ENCODE measurements around the gene FAM120AOS. TPM values are rescaled to one million over a fixed set of nuclear protein-coding genes. Genes with fewer than 3 reads are reported as not detected.

The FAM120AOS gene
- total RNA-seq, 4 donors from 2014 or later = 49.4 to 60.8 (median 54.1) TPM

GRCh38 chr9:93492327-93492726 lies 38.9 kb upstream of the FAM120AOS start:
- TF ChIP-seq POLR2A (IDR thresholded peaks at IDR 0.05) (no peak), EP300 (IDR thresholded peaks at IDR 0.05) (no peak), CTCF (IDR thresholded peaks at IDR 0.05) (no peak)
- Histone ChIP-seq H3K4me3 (no peak overlapping the region), H3K27ac (no peak overlapping the region), H3K4me1 (peaks cover 0 to 22% (median 4%) of the 10 kb centered on the region in 4 donors), H3K36me3 (peaks cover 0 to 35% (median 0%) of the 10 kb centered on the region in 3 donors), H3K27me3 (no peaks in the 10 kb centered on the region), H3K9me3 (no peaks in the 10 kb centered on the region)
- DNase-seq (ENCODE audit: low spot score in 2 of 2) = no peak
- WGBS, 2 donors = 43 to 55% methylated on average over 5 of the region's 5 CpGs

- H3K4me3 ChIP-seq = no peak overlapping the region
- no peaks in the 10 kb centered on the region for H3K9me3 ChIP-seq
- WGBS, 2 donors = 86 to 87% methylated on average over 3 of the region's 3 CpGs
- TF ChIP-seq POLR2A (IDR thresholded peaks at IDR 0.05) (no peak), EP300 (IDR thresholded peaks at IDR 0.05) (no peak), CTCF (IDR thresholded peaks at IDR 0.05) (no peak)
- H3K36me3 ChIP-seq = peaks cover 0 to 30% (median 0%) of the 10 kb centered on the region in 3 donors
- peaks cover 0 to 22% (median 4%) of the 10 kb centered on the region in 4 donors for H3K4me1 ChIP-seq
- no peak overlapping the region for H3K27ac ChIP-seq
- no peak for DNase-seq (ENCODE audit: low spot score in 2 of 2)
- no peaks in the 10 kb centered on the region for H3K27me3 ChIP-seq
Observed at GRCh38 chr9:93491593-93492232, 38.3 kb upstream of the FAM120AOS start.

- DNase-seq (ENCODE audit: low spot score in 2 of 2) = no peak
- no peak overlapping the region for H3K4me3 ChIP-seq
- H3K27me3 ChIP-seq = no peaks in the 10 kb centered on the region
- H3K9me3 ChIP-seq = no peaks in the 10 kb centered on the region
- H3K36me3 ChIP-seq = peaks cover 0 to 31% (median 0%) of the 10 kb centered on the region in 3 donors
- TF ChIP-seq EP300 (IDR thresholded peaks at IDR 0.05) = no peak
- no peak for TF ChIP-seq POLR2A (IDR thresholded peaks at IDR 0.05)
- no peak for TF ChIP-seq CTCF (IDR thresholded peaks at IDR 0.05)
- H3K27ac ChIP-seq = no peak overlapping the region
- 96 to 99% methylated on average over 5 of the region's 5 CpGs for WGBS, 2 donors
- peaks cover 0 to 22% (median 4%) of the 10 kb centered on the region in 4 donors for H3K4me1 ChIP-seq
Observed at GRCh38 chr9:93488244-93488643, 34.9 kb upstream of the FAM120AOS start.

- no peak for DNase-seq (ENCODE audit: low spot score in 2 of 2)
Observed at GRCh38 chr9:93486268-93486667, 32.9 kb upstream of the FAM120AOS start.

More at GRCh38 chr9:93486268-93486667, 32.9 kb upstream of the FAM120AOS start:
- WGBS, 2 donors = 100% methylated on average over 1 of the region's 1 CpG
- Histone ChIP-seq H3K27me3 (no peaks in the 10 kb centered on the region), H3K4me1 (peaks cover 0 to 29% (median 4%) of the 10 kb centered on the region in 4 donors), H3K9me3 (no peaks in the 10 kb centered on the region), H3K27ac (no peak overlapping the region), H3K4me3 (no peak overlapping the region), H3K36me3 (peaks cover 0 to 31% (median 0%) of the 10 kb centered on the region in 3 donors)
- no peak for TF ChIP-seq CTCF (IDR thresholded peaks at IDR 0.05)
- TF ChIP-seq EP300 (IDR thresholded peaks at IDR 0.05) = no peak
- no peak for TF ChIP-seq POLR2A (IDR thresholded peaks at IDR 0.05)
